ENCODE data around the gene GPR65. TPM values are rescaled to one million over a fixed set of nuclear protein-coding genes. Genes with fewer than 3 reads are reported as not detected.

Gene GPR65
- total and polyA plus RNA-seq, 3 donors from 2014 or later, result 0.08 to 0.96 (median 0.31) TPM

- 87% methylated on average over 4 of the region's 4 CpGs for WGBS, 2 donors
- Histone ChIP-seq H3K27me3 (no peaks in the 10 kb centered on the region), H3K4me3 (no peak overlapping the region), H3K4me1 (no peaks in the 10 kb centered on the region), H3K27ac (no peak overlapping the region), H3K36me3 (ENCODE audit: low read depth, missing control alignments) (no peaks in the 10 kb centered on the region), H3K9me3 (no peaks in the 10 kb centered on the region)
- intact Hi-C loops (cut with DNase I; ENCODE audit: low total_unique reads), result no loop called here
- no peak for TF ChIP-seq POLR2A (IDR thresholded peaks at IDR 0.05)
- TF ChIP-seq, protein P1, sequence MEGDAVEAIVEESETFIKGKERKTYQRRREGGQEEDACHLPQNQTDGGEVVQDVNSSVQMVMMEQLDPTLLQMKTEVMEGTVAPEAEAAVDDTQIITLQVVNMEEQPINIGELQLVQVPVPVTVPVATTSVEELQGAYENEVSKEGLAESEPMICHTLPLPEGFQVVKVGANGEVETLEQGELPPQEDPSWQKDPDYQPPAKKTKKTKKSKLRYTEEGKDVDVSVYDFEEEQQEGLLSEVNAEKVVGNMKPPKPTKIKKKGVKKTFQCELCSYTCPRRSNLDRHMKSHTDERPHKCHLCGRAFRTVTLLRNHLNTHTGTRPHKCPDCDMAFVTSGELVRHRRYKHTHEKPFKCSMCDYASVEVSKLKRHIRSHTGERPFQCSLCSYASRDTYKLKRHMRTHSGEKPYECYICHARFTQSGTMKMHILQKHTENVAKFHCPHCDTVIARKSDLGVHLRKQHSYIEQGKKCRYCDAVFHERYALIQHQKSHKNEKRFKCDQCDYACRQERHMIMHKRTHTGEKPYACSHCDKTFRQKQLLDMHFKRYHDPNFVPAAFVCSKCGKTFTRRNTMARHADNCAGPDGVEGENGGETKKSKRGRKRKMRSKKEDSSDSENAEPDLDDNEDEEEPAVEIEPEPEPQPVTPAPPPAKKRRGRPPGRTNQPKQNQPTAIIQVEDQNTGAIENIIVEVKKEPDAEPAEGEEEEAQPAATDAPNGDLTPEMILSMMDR (IDR thresholded peaks at IDR 0.05), result no peak
- no peak for DNase-seq
Measured at GRCh38 chr14:88044776-88045446, 40.0 kb downstream of the GPR65 start.

GRCh38 chr14:88045705-88046104 lies 40.8 kb downstream of the GPR65 start:
- no peak overlapping the region for H3K4me3 ChIP-seq
- no peaks in the 10 kb centered on the region for H3K9me3 ChIP-seq
- intact Hi-C loops (cut with DNase I; ENCODE audit: low total_unique reads), result no loop called here
- H3K4me1 ChIP-seq, result no peaks in the 10 kb centered on the region
- TF ChIP-seq, protein P1 (IDR thresholded peaks at IDR 0.05), result no peak
- no peak for TF ChIP-seq POLR2A (IDR thresholded peaks at IDR 0.05)
- no peaks in the 10 kb centered on the region for H3K27me3 ChIP-seq
- no peak overlapping the region for H3K27ac ChIP-seq
- WGBS, 2 donors, result 84 to 88% methylated on average over 3 of the region's 3 CpGs
- H3K36me3 ChIP-seq (ENCODE audit: low read depth, missing control alignments), result no peaks in the 10 kb centered on the region
- no peak for DNase-seq

GRCh38 chr14:88048351-88048750 lies 43.4 kb downstream of the GPR65 start:
- Histone ChIP-seq H3K9me3 (no peaks in the 10 kb centered on the region), H3K36me3 (ENCODE audit: low read depth, missing control alignments) (no peaks in the 10 kb centered on the region), H3K27me3 (no peaks in the 10 kb centered on the region), H3K4me3 (no peak overlapping the region), H3K27ac (no peak overlapping the region), H3K4me1 (no peaks in the 10 kb centered on the region)
- intact Hi-C loops (cut with DNase I; ENCODE audit: low total_unique reads), result no loop called here
- no peak for TF ChIP-seq POLR2A (IDR thresholded peaks at IDR 0.05)
- TF ChIP-seq, protein P1 (IDR thresholded peaks at IDR 0.05), result no peak
- no peak for DNase-seq
- 77 to 100% methylated on average over 1 of the region's 1 CpG for WGBS, 2 donors

- H3K27ac ChIP-seq, result no peak overlapping the region
- WGBS, 2 donors, result 59 to 79% methylated on average over 1 of the region's 1 CpG
Measured at GRCh38 chr14:88049266-88049665, 44.3 kb downstream of the GPR65 start.

More at GRCh38 chr14:88049266-88049665, 44.3 kb downstream of the GPR65 start:
- intact Hi-C loops (cut with DNase I; ENCODE audit: low total_unique reads), result no loop called here
- no peaks in the 10 kb centered on the region for H3K4me1 ChIP-seq
- no peaks in the 10 kb centered on the region for H3K27me3 ChIP-seq
- H3K9me3 ChIP-seq, result no peaks in the 10 kb centered on the region
- no peak overlapping the region for H3K4me3 ChIP-seq
- H3K36me3 ChIP-seq (ENCODE audit: low read depth, missing control alignments), result no peaks in the 10 kb centered on the region
- no peak for DNase-seq
- TF ChIP-seq POLR2A (IDR thresholded peaks at IDR 0.05), result no peak
- TF ChIP-seq, protein P1 (IDR thresholded peaks at IDR 0.05), result no peak
